HepG2 (cell line): ENCODE results near the gene SLC16A1.

Experiments
- ATF7-NPFF ChIP-seq: sonication (generic); formaldehyde crosslinking; IDR thresholded peaks from 2 replicates; pipeline ENCODE4 v1.8.1; 2023; ENCODE audit warnings: mild to moderate bottlenecking, low read depth, missing genetic modification reagents, moderate library complexity
- CTCF ChIP-seq: sonication (generic); formaldehyde crosslinking; IDR thresholded peaks from 2 replicates; pipeline ENCODE4 v1.5.0; 2020; ENCODE audit warnings: mild to moderate bottlenecking, missing genetic modification reagents, moderate library complexity
- EED ChIP-seq: sonication (generic); formaldehyde crosslinking; IDR thresholded peaks from 2 replicates; pipeline ENCODE4 v1.5.0; 2020; ENCODE audit warnings: mild to moderate bottlenecking, missing genetic modification reagents
- ELF4 ChIP-seq: sonication (generic); formaldehyde crosslinking; IDR thresholded peaks from 2 replicates; pipeline ENCODE4 v1.5.0; 2020; ENCODE audit warnings: missing genetic modification reagents, mild to moderate bottlenecking, moderate library complexity, borderline replicate concordance
- EP300 ChIP-seq, 3 experiments: sonication (generic) in 1 of 3; formaldehyde crosslinking in 1 of 3; IDR thresholded peaks; 2 replicates each; pipeline versions ENCODE4 v1.5.1 to v1.6.1; 2011 to 2020; ENCODE audit warnings: low read depth in 2 of 3, low read length in 2 of 3, borderline replicate concordance in 1 of 3, improper control_type of control experiment in 1 of 3, mild to moderate bottlenecking in 1 of 3, missing genetic modification reagents in 1 of 3, moderate library complexity in 1 of 3
- KDM4B ChIP-seq: sonication (generic); formaldehyde crosslinking; IDR thresholded peaks from 2 replicates; pipeline ENCODE4 v1.4.0; 2020; ENCODE audit warnings: missing genetic modification reagents
- MAFK ChIP-seq, 2 experiments: IDR thresholded peaks in 1 of 2; conservative IDR thresholded peaks in 1 of 2; 2 replicates each; pipeline ENCODE4 v1.6.1; 2011; ENCODE audit warnings: improper control_type of control experiment in 2 of 2, low read length in 2 of 2
- RAD21 ChIP-seq: fragments of 450-650 bp; formaldehyde crosslinking; IDR thresholded peaks from 2 replicates; pipeline ENCODE4 v1.5.0; 2020; ENCODE audit warnings: mild to moderate bottlenecking
- RBFOX2 ChIP-seq: fragments of 200-400 bp; formaldehyde crosslinking; IDR thresholded peaks from 2 replicates; pipeline ENCODE4 v1.6.1; 2017; ENCODE audit warnings: low read depth, mild to moderate bottlenecking, low read length
- RXRA ChIP-seq: sonication (generic); formaldehyde crosslinking; IDR thresholded peaks from 2 replicates; pipeline ENCODE4 v1.5.1; 2020; ENCODE audit warnings: missing genetic modification reagents
- SMAD3 ChIP-seq: sonication (generic); formaldehyde crosslinking; IDR thresholded peaks from 2 replicates; pipeline ENCODE4 v1.4.0; 2020; ENCODE audit warnings: missing genetic modification reagents
- ZNF781 ChIP-seq: sonication (generic); formaldehyde crosslinking; IDR thresholded peaks from 2 replicates; pipeline ENCODE4 v1.5.1; 2020; ENCODE audit warnings: borderline replicate concordance, mild to moderate bottlenecking, missing genetic modification reagents; ENCODE audit errors: not compliant biosample characterization

- TF ChIP-seq CTCF (CRISPR knock-in tag) (no peak), ELF4 (CRISPR knock-in tag) (no peak), RBFOX2 (no peak), ZNF781 (no peak), EED (CRISPR knock-in tag) (no peak), RXRA (CRISPR knock-in tag) (no peak), RAD21 (CRISPR knock-in tag) (no peak), ATF7-NPFF (no peak), MAFK (conservative IDR thresholded peaks at IDR 0.05 in 1 of 2, IDR thresholded peaks at IDR 0.05 in 1 of 2; ENCODE audit: low read length in 2 of 2) (no peak), KDM4B (CRISPR knock-in tag) (no peak), SMAD3 (no peak), EP300 (IDR thresholded peaks at IDR 0.05; ENCODE audit: low read depth in 2 of 2, low read length in 2 of 2) (no peak), EP300 (CRISPR knock-in tag; IDR thresholded peaks at IDR 0.05; ENCODE audit: borderline replicate concordance) (no peak)
Measured at GRCh38 chr1:112870887-112871646, 84.9 kb downstream of the SLC16A1 start.
